Stimulated activated CD4-positive, alpha-beta T cell treated with anti-CD3 and anti-CD28 coated beads, Interleukin-12 subunit alpha, Interleukin-12 subunit beta, amount 100 ng/mL, for 48 hours (primary cell): ENCODE measurements around the gene GAST.

Source experiments
- DNase-seq, 3 donors: peaks; one replicate each; pipeline ENCODE4 v3.0.0-alpha.2; 2020; ENCODE audit warnings: low read depth in 2 of 3, low spot score in 1 of 3

The GAST gene

GRCh38 chr17:41707803-41708669, 4.1 kb upstream of the GAST start:
- DNase-seq, result no peak

GRCh38 chr17:41710472-41711090, 1.6 kb upstream of the GAST start:
- DNase-seq, result no peak

GRCh38 chr17:41717408-41718286, 5.5 kb downstream of the GAST start:
- no peak for DNase-seq

GRCh38 chr17:41718287-41718645, 6.1 kb downstream of the GAST start:
- DNase-seq, result no peak

- no peak for DNase-seq
Measured at GRCh38 chr17:41722231-41722630, 10.1 kb downstream of the GAST start.

- no peak for DNase-seq
Measured at GRCh38 chr17:41723801-41724475, 11.8 kb downstream of the GAST start.

- DNase-seq, result no peak
Measured at GRCh38 chr17:41724476-41725050, 12.4 kb downstream of the GAST start.

GRCh38 chr17:41725134-41725533, 13.0 kb downstream of the GAST start:
- DNase-seq, result no peak

- no peak for DNase-seq
Measured at GRCh38 chr17:41728056-41728455, 15.9 kb downstream of the GAST start.

- no peak for DNase-seq
Measured at GRCh38 chr17:41730479-41730878, 18.3 kb downstream of the GAST start.

GRCh38 chr17:41731836-41732235, 19.7 kb downstream of the GAST start:
- no peak for DNase-seq

GRCh38 chr17:41733348-41734138, 21.4 kb downstream of the GAST start:
- no peak for DNase-seq

- DNase-seq, result no peak
Measured at GRCh38 chr17:41734139-41734948, 22.2 kb downstream of the GAST start, which contains the start of gene HAP1. HAP1 (minus strand) TSS chr17:41734643; CDS start chr17:41734634, 9 bp downstream.

GRCh38 chr17:41734949-41735313, 22.8 kb downstream of the GAST start:
- DNase-seq, result no peak

- no peak for DNase-seq
Measured at GRCh38 chr17:41735744-41736143, 23.6 kb downstream of the GAST start.

GRCh38 chr17:41736983-41737679, 25.0 kb downstream of the GAST start:
- no peak for DNase-seq

GRCh38 chr17:41737680-41738023, 25.5 kb downstream of the GAST start:
- DNase-seq, result no peak

GRCh38 chr17:41738077-41738800, 26.1 kb downstream of the GAST start:
- peak; percentile 70 to 77 (median 73) for DNase-seq
